SHP77 (cell line): ENCODE data around the gene IRAK3.
"Not testable (repeated sequence)": the region's sequence is repeated elsewhere in the genome, so short reads cannot be mapped to it uniquely, and the experiment has no call there.

Experiments
- DNase-seq, 2 experiments: peaks; one replicate each; lab custom pipeline; 2025; lab: John Stamatoyannopoulos, UW

The IRAK3 gene

GRCh38 chr12:66217342-66217917 lies 28.4 kb downstream of the IRAK3 start:
- no peak for DNase-seq

GRCh38 chr12:66228462-66228861 lies 39.4 kb downstream of the IRAK3 start:
- no peak for DNase-seq

GRCh38 chr12:66232263-66232662 lies 43.2 kb downstream of the IRAK3 start:
- no peak for DNase-seq

GRCh38 chr12:66234037-66234693 lies 45.2 kb downstream of the IRAK3 start:
- DNase-seq, result peak; percentile 59 to 76

- not testable (repeated sequence) for DNase-seq
Measured at GRCh38 chr12:66234773-66235625, 46.0 kb downstream of the IRAK3 start.

- no peak for DNase-seq
Measured at GRCh38 chr12:66235626-66236281, 46.7 kb downstream of the IRAK3 start.

- not testable (repeated sequence) for DNase-seq
Measured at GRCh38 chr12:66236282-66236675, 47.3 kb downstream of the IRAK3 start.

GRCh38 chr12:66236969-66237368 lies 48.0 kb downstream of the IRAK3 start:
- no peak for DNase-seq

- DNase-seq, result no peak
Measured at GRCh38 chr12:66237505-66238175, 48.6 kb downstream of the IRAK3 start.

GRCh38 chr12:66239295-66239694 lies 50.3 kb downstream of the IRAK3 start:
- DNase-seq, result no peak

- DNase-seq, result no peak
Measured at GRCh38 chr12:66240096-66240820, 51.2 kb downstream of the IRAK3 start.

GRCh38 chr12:66241061-66242043 lies 52.3 kb downstream of the IRAK3 start:
- DNase-seq, result no peak

GRCh38 chr12:66242311-66242710 lies 53.3 kb downstream of the IRAK3 start:
- no peak for DNase-seq

- DNase-seq, result no peak
Measured at GRCh38 chr12:66243911-66244310, 54.9 kb downstream of the IRAK3 start.

- DNase-seq, result no peak
Measured at GRCh38 chr12:66244446-66244845, 55.4 kb downstream of the IRAK3 start.

GRCh38 chr12:66247741-66248140 lies 58.7 kb downstream of the IRAK3 start:
- no peak for DNase-seq

- DNase-seq, result no peak
Measured at GRCh38 chr12:66251049-66251448, 62.0 kb downstream of the IRAK3 start.

GRCh38 chr12:66252771-66253170 lies 63.8 kb downstream of the IRAK3 start:
- DNase-seq, result no peak

- DNase-seq, result no peak
Measured at GRCh38 chr12:66255737-66256136, 66.7 kb downstream of the IRAK3 start.

- DNase-seq, result no peak
Measured at GRCh38 chr12:66258011-66258410, 69.0 kb downstream of the IRAK3 start.
